Activated T-cell treated with anti-CD3 and anti-CD28 coated beads, Interleukin-2, amount 50 U/mL, for 48 hours (primary cell): Measurements from ENCODE around the gene CUEDC2.
"Not testable (repeated sequence)": the region's sequence is repeated elsewhere in the genome, so short reads cannot be mapped to it uniquely, and the experiment has no call there.

Experiments
- DNase-seq, 2 experiments: peaks; one replicate each; pipeline ENCODE4 v3.0.0-alpha.2; 2020

The CUEDC2 gene

GRCh38 chr10:102454662-102455487 lies 22.5 kb upstream of the CUEDC2 start:
- not testable (repeated sequence) for DNase-seq

- no peak for DNase-seq
Observed at GRCh38 chr10:102453502-102453901, 21.1 kb upstream of the CUEDC2 start.

DNA sequence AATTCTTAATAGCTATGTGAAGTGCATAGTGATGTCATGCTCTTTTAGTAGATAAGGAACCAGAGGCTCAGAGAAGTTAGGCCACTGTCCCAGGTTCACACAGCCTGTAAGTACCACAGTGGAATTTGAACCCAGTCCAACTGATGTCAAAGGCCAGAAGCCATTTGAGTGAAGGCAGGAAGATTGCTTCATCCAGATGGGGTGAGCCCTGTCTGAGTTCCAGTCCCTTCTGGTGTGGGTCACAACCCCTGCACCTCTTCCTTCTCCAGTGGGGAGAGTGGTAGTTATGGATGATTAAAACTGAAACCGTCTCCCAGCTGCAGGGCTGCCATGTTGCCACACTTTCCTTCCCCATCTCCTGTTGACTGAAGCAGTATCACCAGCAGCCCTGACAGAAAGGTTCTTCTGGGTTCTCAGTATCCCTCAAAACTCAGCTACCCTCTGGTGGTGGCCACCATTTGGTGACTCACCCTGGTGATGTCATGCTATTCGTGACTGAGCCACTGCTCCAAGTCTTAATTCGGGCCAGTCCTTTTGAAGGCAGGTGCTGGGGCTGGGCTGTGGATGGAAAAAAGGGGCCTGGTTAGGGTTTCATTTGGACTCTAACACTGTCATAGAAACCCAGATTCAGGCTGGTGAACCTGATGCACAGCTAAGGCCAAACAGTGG lies 20.4 kb upstream of the CUEDC2 start:
- DNase-seq = peak; percentile 82 to 85

GRCh38 chr10:102451105-102451969 lies 19.0 kb upstream of the CUEDC2 start, which contains the start of gene C10orf95:
Gene C10orf95, minus strand, starts transcription at chr10:102451543. Its CDS starts 450 bp downstream, at chr10:102451093.
- DNase-seq = peak; percentile 46 to 54

DNA sequence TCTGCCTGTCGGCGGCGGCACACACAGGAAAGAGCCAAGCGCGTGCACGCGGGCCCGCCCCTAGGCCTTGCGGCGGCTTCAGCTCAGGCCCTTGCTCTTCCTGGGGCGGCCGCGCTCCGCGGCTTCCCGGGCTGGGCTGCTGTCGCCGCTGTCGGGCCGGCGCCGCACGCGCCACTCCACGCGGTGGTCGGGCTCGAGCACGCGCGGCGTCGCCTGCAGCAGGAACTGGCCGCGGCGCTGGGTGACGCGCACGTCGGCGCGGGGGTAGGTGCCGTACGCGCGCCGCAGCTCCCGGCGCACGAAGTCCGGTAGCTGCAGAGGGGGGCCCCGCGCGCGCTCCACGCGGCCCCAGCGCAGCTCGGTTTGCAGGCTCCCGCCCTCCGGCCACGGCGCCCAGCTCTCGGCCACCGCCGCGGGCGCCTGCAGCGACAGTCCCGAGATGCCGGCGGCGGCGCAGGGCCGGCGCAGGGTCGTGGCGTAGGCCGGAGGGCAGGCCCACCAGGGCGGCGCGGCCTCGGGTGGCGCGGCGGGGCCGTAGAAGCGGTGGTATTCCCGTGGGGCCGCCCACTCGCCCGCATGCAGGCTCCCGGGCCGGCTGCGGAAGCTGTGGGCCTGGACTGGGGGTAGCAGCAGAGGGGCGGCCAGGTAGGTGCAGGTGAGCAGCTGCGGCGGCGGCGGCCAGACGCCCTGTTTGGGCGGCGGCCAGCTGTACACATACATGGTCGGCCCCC lies 18.2 kb upstream of the CUEDC2 start:
- DNase-seq = peak; percentile 85 to 90

DNA sequence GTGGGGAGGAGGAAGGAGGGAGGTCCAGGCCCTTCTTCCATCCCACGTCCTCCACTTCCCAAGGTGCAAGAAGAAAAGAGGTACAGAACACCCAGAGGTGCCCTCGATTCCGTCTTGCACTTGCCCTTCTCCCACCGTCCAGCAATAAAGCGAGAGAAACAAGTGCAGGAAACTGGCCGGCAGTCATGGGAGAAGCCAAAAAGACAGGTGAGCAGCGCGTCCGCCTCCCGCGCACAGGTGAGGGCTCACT lies 17.7 kb upstream of the CUEDC2 start:
- DNase-seq = no peak

DNA sequence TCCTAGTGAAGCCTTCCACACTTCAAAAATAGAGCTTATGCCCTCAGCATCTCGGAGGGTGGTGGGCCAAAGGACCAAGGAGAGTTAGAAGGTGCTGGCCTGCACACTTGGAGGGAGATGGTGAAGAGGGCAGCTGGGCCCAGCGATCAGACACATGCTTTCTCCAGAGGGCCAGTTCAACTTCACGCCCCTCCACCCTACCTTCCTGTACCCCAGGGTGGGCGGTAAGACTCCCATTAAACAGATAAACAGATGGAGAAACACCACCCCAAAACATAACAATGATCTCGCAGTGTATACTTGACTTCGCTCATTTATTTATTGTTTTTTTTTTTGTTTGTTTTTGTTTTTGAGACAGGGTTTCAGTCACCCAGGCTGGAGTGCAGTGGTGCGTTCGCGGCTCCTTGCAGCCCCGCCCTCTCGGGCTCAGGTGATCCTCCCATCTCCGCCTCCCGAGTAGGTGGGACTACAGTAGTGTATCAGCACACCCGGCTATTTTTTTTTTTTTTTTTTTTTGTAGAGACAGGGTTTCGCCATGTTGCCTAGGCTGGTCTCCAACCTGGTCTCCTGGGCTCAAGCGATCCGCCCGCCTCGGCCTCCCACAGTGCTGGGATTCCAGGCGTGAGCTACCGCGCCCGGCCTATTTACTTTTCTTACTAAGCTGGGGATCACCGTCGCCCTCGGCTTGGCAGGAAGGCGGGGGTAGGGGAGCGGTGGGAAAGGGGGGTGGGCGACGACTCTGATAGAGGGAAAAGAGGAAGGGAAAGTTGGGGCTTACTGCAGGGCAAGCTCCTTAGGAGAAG lies 17.1 kb upstream of the CUEDC2 start:
- peak; percentile 87 to 90 for DNase-seq

GRCh38 chr10:102444851-102445250 lies 12.5 kb upstream of the CUEDC2 start:
- DNase-seq = no peak

- DNase-seq = no peak
Observed at GRCh38 chr10:102438374-102438773, 6.0 kb upstream of the CUEDC2 start.

DNA sequence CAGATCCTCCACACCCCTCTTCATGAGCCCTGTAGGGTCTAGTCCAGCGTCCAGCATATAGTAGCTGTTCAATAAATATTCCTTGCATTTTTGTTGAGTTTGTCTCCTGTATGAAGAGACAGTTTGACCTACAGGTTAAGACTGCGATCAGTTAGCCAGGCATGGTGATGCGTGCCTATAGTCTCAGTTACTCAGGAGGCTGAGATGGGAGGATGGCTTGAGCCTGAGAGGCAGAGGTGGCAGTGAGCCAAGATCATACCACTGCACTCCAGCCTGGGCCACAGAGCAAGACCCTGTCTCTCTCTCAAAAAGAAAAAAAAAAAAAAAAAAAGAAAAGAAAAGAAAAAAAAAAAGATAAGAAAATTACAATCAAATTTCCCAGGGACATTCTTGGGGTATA lies 5.1 kb upstream of the CUEDC2 start:
- no peak for DNase-seq

GRCh38 chr10:102436312-102436711 lies 3.9 kb upstream of the CUEDC2 start:
- DNase-seq = no peak

- DNase-seq = peak; percentile 70 to 73
Observed at GRCh38 chr10:102435529-102436233, 3.3 kb upstream of the CUEDC2 start.

GRCh38 chr10:102435133-102435497 lies 2.7 kb upstream of the CUEDC2 start:
- DNase-seq = peak in 1 of 2 experiments; percentile 43

- DNase-seq = peak in 1 of 2 experiments; percentile 33
Observed at GRCh38 chr10:102434394-102435132, 2.2 kb upstream of the CUEDC2 start.

GRCh38 chr10:102433619-102434046 lies 1.3 kb upstream of the CUEDC2 start:
- peak in 1 of 2 experiments; percentile 48 for DNase-seq

GRCh38 chr10:102431452-102432124 lies 786 bp downstream of the CUEDC2 start:
- DNase-seq = no peak

DNA sequence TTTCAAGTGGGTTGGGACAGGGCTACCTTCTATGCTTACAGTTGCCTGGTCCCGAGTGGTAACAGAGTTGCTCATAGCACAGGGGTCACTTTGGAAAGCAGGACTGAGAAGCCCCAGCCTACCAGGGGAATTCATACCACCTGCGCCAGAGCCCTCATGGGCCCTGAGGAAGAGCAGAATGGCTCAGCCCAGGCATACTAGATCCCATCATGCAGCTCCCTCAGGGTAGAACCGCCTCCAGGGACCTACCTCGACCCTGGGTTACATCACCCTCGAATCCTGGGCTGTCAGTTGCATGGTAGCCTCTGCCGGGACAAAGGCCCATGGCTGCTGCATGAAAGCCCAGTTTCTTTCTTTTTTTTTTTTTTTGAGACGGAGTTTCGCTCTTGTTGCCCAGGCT lies 2.9 kb downstream of the CUEDC2 start:
- DNase-seq = no peak

DNA sequence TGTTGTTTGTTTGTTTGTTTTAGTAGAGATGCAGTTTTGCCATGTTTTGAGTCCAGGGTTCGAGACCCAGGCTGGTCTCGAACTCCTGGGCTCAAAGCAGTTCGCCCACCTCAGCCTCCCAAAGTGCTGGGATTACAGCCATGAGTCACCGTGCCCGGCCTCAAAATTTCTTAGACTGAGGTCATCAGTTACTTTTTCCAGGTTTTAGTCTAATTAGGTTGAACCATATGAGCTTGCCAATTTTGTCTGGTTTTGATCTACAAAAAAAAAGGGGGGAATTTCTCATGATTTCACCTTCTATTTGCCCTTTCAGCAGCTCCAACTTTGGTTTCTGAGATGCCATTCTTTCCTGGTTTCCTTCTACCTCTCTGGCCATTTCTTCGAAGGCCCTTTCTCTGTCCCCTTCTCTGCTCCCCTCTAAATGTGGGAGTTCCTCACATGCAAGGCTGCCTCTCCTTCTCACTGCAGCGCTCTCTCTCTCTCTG lies 5.5 kb downstream of the CUEDC2 start:
- DNase-seq = no peak

- no peak for DNase-seq
Observed at GRCh38 chr10:102425444-102425843, 6.9 kb downstream of the CUEDC2 start.

DNA sequence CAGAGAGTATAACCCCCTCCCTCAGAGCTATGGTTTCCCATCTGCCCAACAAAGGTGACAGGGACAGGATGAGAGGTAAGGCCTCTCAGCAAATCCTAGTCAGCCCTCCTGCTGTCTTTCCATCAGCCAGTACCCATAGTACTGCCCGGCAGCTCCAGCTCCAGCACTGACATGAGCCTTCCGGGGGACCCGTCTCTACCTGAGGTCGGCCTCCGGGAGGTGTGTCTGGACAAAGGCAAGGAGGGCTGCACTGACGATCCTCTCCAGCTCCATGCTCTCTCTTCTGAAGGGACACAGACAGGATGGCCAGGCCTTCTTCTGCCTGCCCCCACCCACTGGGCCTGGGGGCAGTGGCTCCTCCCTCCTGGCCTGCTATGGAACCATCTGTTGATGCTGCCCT lies 7.5 kb downstream of the CUEDC2 start:
- DNase-seq = no peak
